Hematopoietic multipotent progenitor cell treated with erythropoietin and hydrocortisone succinate and interleukin-3 and kit ligand, for 6 days (in vitro differentiated cells): ENCODE measurements around the gene NEUROG1.

Experiments
- DNase-seq: peaks from one replicate; pipeline ENCODE4 v3.0.0-alpha.2; 2015

The NEUROG1 gene

DNA sequence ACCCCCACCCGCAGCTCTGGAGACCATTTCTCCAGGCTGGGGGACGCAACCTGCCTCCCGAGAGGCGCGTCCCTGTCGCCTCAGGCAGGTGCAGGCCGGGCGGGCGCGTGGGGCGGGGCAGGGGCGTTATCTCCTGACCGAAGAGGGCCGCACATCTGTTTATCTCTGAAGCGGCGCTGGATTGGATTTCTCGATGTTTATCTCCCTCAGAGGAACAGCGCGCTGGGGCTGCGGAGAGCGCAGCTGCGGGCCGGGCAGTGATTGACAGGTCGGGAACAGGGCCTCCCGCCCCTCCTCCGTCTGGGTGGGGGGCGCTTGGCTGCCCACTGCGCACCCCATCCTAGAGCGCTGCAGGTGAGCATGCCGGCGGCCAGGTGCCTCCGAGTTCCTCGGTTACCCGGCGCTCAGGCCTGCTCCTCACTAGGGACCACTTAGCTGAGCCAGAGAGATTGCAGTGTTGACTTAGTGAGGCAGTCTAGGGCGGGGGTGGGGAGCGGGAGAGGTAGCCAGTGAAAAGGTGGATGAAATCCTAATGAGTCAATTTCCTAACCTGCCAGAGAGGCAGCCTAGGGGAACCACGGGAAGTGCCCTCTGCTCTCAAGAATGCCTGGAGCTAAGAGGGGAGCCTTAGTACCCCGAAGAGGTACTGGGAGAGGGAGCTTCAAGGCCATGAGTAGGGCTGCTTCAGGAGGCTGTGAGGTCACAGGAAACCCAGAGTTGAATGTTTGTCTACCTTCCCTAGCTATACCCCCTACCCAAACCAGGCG, 44.0 kb downstream of the NEUROG1 start:
- no peak for DNase-seq

DNA sequence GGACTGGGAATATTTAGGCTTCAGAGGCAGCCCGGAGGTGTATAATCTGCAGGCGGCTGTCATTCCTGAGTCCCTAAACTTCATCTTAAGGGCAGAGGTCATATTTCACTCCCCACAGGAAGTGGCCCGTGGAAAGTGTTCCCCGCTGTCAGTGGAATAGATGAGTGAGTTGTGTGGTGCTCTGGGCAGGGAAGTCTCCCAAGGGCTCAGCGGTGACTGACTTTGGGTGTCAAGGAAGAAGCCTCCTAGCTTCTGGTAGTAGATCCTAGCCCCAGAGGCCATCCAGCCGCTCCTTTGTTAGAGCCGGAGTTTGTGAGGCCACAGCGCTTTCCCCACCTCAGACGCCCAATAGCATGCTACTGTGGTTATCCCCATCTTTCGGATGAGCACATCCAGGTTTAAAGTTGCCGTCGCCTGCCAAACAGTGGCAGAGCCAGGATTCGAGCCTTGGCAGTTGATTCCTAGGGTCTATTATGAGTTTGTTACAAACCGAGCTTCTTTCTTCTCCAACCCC, 44.7 kb downstream of the NEUROG1 start:
- no peak for DNase-seq

DNA sequence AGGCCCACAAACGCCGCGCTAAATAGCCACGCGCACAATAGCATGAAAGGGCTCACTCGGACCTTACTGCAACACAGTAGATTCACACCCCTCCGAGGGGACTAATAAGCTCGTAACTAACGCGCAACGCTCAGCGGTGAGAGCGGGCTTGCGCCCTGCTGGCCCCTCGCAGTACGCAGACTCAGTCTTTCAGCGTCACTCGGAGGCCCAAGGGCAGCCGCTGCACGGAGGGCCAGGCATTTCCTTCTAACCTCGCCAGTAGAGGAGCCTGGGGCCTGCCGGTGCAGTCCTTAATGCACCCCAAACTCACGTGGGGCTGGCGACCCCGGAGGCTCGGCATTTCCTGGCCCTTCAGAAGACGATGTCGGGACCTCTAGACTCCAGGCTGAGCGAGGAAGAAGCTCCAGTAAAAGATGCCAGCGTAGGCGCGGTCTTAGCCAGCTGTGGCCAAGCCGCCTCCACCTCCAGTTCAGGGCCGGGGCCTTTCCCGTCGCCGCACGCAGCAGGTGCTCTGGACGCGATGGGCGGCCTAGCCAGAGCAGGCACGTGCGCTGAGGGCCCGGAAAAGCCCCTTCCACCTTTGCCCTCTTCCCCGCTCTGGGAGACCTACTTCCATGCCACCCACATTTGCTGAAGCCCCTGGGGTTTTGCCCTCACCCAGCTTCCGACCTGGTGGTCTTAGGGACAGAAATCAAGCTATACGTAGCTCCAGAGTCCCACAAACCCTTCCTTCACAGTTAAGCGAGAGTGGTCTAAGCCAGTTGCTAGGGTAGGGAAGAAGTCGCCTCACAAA, 45.3 kb downstream of the NEUROG1 start:
- no peak for DNase-seq

DNA sequence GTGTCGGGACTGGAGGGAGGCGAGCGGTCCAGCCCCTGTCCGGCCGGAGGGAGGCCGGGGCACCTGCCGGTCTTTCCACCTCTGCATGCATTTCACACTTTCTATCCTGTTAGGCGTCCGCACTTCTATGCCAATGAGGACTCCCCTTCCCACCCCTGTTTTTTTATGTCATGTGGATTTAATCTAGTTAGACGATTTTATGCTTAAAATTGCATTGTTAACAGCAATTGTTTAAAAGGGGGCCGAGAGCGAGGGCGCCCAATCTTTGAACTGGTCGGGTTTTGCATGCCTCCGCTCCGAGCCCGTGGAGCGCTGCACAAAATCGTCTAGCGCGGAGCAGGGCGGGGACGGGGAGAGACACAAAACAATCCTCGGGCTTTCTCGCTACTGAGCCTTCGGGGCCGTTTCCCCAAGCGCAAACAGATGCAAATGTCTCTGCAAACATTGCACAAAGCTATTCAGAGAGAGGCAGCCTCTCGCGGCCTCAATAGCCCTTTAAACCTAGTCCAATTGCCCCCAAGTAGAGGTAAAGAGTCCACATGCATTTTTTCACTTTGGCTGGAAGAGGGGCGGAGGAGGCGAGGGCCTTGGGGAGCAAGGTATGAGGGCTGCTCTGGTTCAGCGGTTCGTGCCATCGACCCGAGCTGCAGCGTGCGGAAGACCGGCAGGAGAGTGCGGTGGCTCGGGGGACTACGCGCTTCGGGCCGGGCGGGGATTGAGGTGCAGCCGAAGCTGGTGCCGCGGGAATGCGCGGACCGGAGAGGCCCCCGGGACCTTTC, 46.1 kb downstream of the NEUROG1 start:
- no peak for DNase-seq

DNA sequence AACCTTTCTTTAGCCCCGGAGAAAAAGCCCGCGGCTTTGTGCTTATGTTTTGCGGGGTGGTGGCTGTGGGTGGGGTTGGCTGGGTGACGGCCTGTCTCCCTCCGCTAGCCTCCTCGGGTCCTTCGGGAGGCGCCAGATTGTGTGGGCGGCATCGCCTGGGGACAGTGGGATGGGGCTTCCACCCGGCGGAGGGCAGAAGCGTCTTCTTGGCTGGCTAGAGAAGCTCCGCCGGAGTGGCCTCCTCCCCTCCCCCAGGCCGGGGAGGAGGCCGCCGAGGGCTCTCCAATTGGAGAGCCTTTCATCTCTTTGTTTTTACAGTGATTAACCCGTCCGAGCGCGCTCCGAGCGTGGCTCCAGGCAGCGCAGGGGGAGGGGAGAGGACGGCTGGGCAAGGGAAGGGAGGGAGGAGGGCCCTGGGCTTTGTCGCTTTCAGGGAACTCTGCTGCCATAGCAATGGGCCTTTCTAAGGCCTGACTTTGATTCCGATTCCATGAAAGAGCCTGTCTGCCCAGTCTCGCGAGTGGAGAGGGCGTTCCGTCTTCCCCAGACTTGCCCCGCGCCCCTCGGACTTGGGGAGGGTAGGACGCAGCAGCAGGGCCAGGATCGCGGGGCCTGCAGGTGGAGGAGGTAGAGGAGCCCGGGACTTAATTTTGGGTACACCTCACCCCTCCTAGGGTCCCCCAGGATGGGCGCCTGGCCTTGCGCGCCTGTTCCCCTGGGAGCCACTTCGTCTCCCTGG, 46.9 kb downstream of the NEUROG1 start:
- DNase-seq, result no peak

DNA sequence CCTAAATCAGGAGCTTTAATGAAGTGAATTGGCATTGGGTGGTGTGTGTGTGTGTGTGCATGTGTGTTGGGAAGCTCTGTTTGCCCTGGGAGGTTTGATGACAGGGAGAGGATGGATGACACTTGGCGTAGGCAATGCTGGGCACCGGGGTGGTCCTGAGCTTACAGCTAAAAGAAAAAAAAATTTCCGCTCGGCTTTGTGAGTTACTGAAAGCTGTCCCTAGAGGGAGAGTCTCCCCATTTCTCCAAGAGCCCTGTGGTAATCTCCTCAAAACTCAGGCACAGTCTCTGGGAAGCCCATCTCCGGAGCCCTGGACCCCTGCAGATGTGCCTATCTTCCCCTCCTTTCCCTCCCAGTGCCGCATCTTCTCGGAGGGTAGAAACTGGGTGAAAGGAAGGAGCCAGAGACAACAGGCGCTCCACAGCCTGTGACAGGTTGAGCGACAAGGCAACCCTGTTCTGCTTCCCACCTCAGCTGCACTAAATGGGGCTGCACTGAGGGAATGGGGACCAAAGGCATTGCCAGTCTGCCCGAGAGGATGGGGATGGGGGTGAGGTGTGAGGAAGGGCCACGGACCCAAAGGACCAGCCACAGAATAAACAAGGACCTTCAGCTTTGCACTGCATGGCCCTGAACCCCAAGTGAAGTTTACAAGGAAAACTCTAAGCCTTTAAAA, 47.8 kb downstream of the NEUROG1 start:
- DNase-seq, result no peak

DNA sequence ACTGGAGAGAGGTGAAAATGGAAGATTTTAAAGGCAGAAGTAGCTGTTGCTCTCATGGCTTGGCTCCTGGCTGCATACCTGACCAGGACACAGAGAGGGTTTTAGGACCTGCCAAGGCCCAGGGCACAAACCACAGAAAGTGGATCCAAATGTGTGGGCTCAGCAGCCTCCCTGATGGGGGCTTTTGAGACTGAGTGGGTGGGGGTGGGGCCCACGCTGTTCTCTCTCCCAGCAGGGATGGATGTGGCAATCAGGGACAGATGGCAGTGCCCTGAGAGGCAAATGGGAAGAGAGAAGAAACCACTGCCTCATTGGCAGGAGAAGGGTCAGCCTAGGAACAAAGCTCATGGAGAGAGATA, 48.7 kb downstream of the NEUROG1 start:
- DNase-seq, result no peak

DNA sequence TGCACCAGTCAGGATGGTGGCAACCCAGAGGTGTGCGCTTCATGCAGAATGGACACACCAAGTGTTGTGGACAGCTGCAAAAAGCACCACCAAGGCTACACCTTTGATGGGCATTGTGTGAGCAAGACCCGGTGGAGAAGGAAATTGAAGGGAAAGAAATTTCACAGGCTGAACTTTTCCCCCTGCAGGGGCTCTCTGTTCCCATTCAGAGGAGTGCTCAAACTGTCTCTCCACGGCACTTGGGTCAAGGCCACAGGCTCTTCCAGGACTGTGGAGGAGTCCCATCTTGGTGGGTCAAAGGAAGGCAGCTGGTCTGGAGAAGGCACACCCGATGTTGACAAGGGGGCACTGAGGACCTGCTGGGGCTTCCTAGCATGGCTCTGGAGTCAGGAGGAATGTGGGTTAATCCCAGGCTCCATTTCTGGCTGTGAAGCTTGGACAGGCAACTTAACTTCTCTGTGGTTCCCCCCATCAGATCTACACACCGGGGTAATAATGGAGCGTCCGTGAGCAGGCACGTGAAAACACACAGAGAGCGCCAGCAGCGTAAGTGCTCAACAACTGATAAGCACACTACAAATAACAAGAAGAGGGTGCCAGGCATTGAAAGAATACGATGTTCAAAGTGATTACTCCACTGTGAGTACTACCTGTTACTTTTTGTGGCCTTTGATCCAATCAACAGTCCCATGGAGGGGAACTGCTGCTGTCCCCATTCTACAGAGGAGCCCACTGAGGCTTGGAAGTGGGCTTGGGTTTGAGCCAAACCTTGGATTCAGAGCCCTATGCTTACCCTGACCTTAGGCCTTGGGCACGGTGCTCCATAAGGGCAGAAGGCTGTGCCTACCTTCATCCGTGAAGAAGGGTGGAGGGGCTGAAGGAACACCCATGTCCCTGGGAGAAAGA, 49.4 kb downstream of the NEUROG1 start:
- peak; percentile 79 for DNase-seq

DNA sequence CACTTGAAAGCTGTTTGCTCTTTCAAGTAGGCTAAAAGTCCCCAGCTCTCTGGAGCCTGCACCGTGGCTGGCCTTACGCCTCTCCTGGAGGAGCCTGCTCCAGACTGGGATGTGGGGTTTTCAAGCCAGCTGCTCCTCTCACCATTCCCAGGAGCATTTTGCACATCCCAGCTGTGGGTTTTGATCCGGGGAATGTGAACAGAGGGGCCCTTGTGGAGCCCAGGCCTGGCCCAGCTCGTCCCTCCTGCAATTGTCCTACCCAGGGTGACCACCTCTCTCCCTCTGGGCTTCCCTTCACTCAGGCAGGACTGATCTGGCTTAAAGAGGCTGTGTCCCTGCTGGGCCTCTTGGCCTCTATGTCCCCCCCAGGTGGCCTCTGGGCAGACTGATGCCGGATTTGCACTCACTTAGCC, 51.1 kb downstream of the NEUROG1 start:
- no peak for DNase-seq
